NCI-H2171 (cell line): ENCODE results near the gene OR1J2.
"Not testable (repeated sequence)": the region's sequence is repeated elsewhere in the genome, so short reads cannot be mapped to it uniquely, and the experiment has no call there.

ENCODE experiments used
- DNase-seq: peaks from one replicate; lab custom pipeline; 2025; lab: John Stamatoyannopoulos, UW

The OR1J2 gene, protein sequence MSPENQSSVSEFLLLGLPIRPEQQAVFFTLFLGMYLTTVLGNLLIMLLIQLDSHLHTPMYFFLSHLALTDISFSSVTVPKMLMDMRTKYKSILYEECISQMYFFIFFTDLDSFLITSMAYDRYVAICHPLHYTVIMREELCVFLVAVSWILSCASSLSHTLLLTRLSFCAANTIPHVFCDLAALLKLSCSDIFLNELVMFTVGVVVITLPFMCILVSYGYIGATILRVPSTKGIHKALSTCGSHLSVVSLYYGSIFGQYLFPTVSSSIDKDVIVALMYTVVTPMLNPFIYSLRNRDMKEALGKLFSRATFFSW

GRCh38 chr9:122510502-122510901, at the start of gene OR1J2:
TSS of gene OR1J2 (plus strand) at chr9:122510802. CDS start at chr9:122510802, 0 bp downstream.
- DNase-seq = no peak

GRCh38 chr9:122463828-122464632, 46.6 kb upstream of the OR1J2 start:
- DNase-seq = no peak

- peak; percentile 69 for DNase-seq
Observed at GRCh38 chr9:122464633-122465567, 45.7 kb upstream of the OR1J2 start.

DNA sequence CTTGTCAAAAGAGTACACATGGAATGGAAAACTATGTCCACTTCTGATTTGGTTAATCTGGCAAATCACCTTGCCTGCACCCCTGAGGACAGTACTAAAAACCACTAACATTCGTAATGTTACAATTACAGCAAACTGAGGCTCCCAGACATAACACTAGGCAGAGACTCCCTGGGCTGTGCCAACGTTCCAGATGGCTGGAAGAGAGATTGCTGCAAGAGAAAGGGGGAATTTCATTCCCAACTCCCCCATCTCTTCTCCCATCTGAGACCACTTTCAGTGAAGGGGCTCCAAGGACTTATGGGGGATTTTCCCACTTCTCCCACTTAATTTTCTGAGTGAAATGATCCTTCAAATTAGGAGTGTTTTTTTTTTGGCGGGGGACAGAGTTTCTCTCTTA, 44.1 kb upstream of the OR1J2 start:
- no peak for DNase-seq

DNA sequence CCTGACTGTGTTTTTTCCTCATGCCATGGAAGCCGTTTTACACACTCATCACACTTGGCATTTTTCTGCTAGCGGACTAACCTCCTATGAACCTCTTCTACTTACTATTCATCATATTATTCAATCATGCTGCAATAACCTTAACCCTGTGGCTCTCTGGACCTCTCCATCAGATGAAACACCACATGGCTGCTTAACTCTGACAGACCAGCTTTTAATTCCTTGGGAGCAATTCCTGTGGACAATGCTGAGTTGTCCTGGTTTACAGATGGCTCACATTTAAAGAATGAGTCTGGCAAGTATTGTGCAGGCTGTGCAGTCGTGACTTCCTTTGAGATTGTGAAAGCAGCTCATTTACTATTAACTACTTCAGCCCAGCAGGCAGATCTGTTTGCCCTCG, 41.9 kb upstream of the OR1J2 start:
- DNase-seq = no peak

- no peak for DNase-seq
Observed at GRCh38 chr9:122474561-122474960, 36.0 kb upstream of the OR1J2 start.

DNA sequence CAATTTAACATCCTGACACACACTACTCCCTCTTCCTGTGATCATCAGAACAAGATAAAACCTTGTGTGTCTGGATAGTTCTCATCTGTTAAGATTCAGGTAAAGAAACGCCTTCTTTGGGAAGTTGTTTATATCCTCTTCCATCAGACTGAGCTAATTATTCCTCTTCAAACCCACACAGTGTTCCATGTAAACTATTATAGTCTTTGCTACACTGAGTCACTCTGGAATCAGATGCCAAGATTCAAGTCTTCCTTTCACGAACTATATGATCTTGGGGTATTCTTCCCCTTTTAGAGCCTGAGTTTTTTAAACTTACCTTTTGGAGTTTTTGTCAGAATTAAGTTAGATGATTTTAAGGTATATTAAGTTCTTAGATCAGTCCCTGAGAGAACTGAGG, 34.9 kb upstream of the OR1J2 start:
- DNase-seq = no peak

- DNase-seq = no peak
Observed at GRCh38 chr9:122477346-122477745, 33.3 kb upstream of the OR1J2 start.

- DNase-seq = no peak
Observed at GRCh38 chr9:122477826-122478225, 32.8 kb upstream of the OR1J2 start, which contains the start of gene OR1J1. TSS of gene OR1J1 (minus strand) at chr9:122477926. CDS start at chr9:122477926, 0 bp downstream.

- DNase-seq = no peak
Observed at GRCh38 chr9:122479062-122479461, 31.5 kb upstream of the OR1J2 start.

DNA sequence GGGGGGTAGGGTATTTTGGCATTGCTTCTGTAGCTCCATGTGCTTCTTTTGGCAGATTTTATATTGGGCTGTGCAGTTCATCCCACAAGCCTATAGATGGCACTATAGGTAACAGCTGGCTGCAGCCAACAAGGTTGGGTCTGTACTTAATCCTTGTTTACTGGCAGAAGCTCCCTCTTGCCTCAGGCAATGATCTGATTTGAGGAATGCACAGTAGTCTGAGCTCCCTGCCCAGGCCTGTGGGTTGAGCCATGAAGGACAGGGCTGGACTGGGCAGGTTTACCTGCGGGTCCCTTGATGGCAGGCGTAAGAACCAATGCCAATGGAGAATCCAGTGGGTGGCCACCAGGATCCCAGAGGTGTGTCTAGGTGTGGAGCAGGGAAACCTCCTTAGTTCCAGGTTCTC, 11.7 kb upstream of the OR1J2 start:
- no peak for DNase-seq

GRCh38 chr9:122506964-122507363, 3.6 kb upstream of the OR1J2 start:
- no peak for DNase-seq

DNA sequence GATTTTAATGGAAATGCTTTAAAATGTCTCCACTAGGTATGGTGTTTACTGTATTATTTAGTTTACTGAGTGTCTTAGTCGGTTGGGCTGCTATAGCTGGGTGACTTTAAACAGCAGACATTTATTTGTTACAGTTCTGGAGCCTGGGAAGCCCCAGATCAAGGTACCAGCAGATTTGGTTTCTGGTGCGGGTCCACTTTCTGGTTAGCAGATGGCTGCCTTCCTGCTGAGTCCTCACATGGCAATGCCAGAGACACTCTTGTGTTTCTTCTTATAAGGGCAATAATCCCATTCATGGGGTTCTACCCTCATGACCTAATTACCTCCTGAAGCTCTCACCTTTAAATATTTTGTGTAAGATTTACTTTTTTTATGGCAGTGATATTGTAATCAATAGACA, 7.6 kb downstream of the OR1J2 start:
- no peak for DNase-seq

DNA sequence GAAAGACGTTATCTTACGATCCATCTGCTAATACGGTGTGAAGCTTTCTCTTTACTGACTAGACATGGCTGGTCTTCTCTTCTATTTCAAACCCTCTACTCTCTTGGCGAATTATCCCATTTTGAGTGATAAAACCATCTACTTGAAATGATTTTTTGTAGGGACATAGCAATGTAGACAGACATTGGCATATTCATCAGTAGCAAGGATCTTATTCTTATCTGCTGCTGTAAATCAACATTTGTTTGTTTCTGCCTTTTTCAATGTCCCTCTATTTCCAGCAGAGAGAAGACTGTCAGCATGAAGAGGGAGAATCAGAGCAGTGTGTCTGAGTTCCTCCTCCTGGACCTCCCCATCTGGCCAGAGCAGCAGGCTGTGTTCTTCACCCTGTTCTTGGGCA, 8.2 kb downstream of the OR1J2 start, which contains the start of gene OR1J4:
OR1J4 (plus strand) TSS at position 301 of the 400 bp plus-strand sequence; CDS start at position 301, 0 bp downstream.
- no peak for DNase-seq

- DNase-seq = no peak
Observed at GRCh38 chr9:122519376-122519775, 8.8 kb downstream of the OR1J2 start.

DNA sequence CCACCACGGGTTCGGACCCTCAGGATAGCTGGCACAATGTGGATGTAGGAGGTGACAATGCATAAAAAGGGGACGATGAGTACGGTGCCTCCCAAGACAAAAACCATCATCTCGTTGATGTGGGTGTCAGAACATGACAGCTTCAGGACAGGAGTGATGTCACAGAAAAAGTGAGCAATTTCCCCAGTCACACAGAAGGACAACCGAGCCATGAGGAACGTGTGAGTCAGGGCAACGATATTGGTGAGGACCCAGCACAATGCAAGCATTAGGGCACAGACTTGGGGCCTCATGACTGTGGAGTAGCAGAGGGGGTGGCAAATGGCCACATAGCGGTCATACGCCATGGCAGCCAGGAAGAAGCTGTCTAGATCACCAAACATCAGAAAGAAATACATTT, 16.0 kb downstream of the OR1J2 start:
- no peak for DNase-seq

DNA sequence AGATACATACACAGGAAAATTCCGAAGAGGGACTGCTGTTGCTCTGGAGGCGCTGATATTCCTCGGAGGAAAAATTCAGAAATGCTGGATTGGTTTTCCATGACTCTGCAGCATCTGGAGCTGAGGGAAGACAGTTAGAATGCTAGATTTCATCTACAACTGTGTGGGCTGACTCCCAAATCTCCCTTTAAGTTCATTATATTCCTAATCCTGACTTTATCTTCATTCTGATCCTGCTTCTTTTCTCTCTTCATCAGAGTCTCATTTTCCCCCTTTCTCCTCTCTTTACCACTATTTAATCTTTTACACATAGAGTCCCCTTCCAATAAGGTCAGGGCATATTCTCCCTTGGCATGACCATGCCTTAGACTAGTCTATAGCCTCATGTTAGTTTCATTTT, 16.6 kb downstream of the OR1J2 start, which contains the start of gene OR1N1:
OR1N1 (minus strand) TSS at position 101 of the 400 bp plus-strand sequence; CDS start at position 101, 0 bp downstream.
- no peak for DNase-seq

- not testable (repeated sequence) for DNase-seq
Observed at GRCh38 chr9:122531157-122531556, 20.6 kb downstream of the OR1J2 start.

GRCh38 chr9:122536134-122536533, 25.5 kb downstream of the OR1J2 start:
- no peak for DNase-seq

GRCh38 chr9:122537066-122537465, 26.5 kb downstream of the OR1J2 start:
- not testable (repeated sequence) for DNase-seq

GRCh38 chr9:122538757-122539156, 28.2 kb downstream of the OR1J2 start:
- DNase-seq = no peak

- DNase-seq = no peak
Observed at GRCh38 chr9:122546196-122546595, 35.6 kb downstream of the OR1J2 start.
